Mucosa of descending colon (tissue), 3 donors: Measurements from ENCODE around the gene TOLLIP. TPM values are rescaled to one million over a fixed set of nuclear protein-coding genes. Genes with fewer than 3 reads are reported as not detected.
A peak's percentile ranks its signal among the peaks of the same experiment; 100 is the strongest.

ENCODE experiments used
- microRNA-seq: library from miRNA; unstranded; fragments of <30 nt; microRNA quantifications from one replicate; pipeline ENCODE4, GENCODE V29; 2019
- total RNA-seq, 3 donors: library from RNA; stranded (reverse); fragmentation: NEBNext Ultra II Directional in 2 of 3; extraction: Animal tissue kit (Norgen Biotek cat#: 25700) in 2 of 3; gene quantifications; one replicate each; pipeline versions ENCODE4 v1.2.1 to v1.2.4, GENCODE V29; 2021 to 2023
- donor health status: DM: no; HTN: no; CAD: no; lungs with moderate emphysema.
- donor health status: DM: no; HTN: no; CAD: no.
- donor health status: DM: no; HTN: yes; CAD: no.

The TOLLIP gene
- total RNA-seq, 3 donors from 2014 or later = 62.4 to 65.4 (median 62.5) TPM

Small RNAs within 50 kb of the gene (microRNA-seq; reads per million reads assigned to microRNA genes)
- 4.9 reads per million, percentile 22 among the genes with 10 or more reads in this experiment for gene MIR6744

Other genes with a start within 250 kb of the TOLLIP start
- 1,000 to 10,000 TPM in 2 of 3 donors, 100 to 1,000 TPM in 1; 379 to 1,246 (median 1,109) TPM for gene MUC2, start 234.8 kb downstream of the TOLLIP start, total RNA-seq
- gene MUC5AC, start 151.7 kb downstream of the TOLLIP start, total RNA-seq = under 1 TPM in 2 of 3 donors, not detected in 1; 0.03 to 0.63 TPM
- 100 to 1,000 TPM; 133 to 431 (median 135) TPM for gene MUC5B, start 86.6 kb downstream of the TOLLIP start, total RNA-seq
- gene BRSK2, start 80.3 kb upstream of the TOLLIP start, total RNA-seq = 1 to 10 TPM in 1 of 3 donors, under 1 TPM in 2; 0.58 to 4.3 (median 0.60) TPM
- 100 to 1,000 TPM in 1 of 3 donors, 10 to 100 TPM in 2; 54.9 to 108 (median 61.5) TPM for gene MOB2, start 177.1 kb upstream of the TOLLIP start, total RNA-seq